Upper lobe of left lung (tissue), 6 donors: ENCODE data around the gene CLCNKA. TPM values are rescaled to one million over a fixed set of nuclear protein-coding genes. Genes with fewer than 3 reads are reported as not detected.

Experiments used
- ATAC-seq, 2 donors: fragments of 200-7000 bp; cut with Tn5 transposase; one replicate each; pipeline ENCODE4 v1.9.1; 2022; ENCODE audit warnings: mild to moderate bottlenecking in 2 of 2, moderate library complexity in 2 of 2; ENCODE audit not compliant: low FRiP score in 2 of 2
- DNase-seq, 2 donors: peaks; one replicate each; pipeline ENCODE4 v3.0.0-alpha.2; 2019 to 2020
- H3K27ac ChIP-seq, 4 donors: fragments of 200-600 bp; sonication (generic); one replicate each; pipeline ENCODE4 v1.5.1; 2016 to 2019
- H3K27me3 ChIP-seq, 4 donors: fragments of 200-600 bp; sonication (generic); one replicate each; pipeline ENCODE4 v1.5.1; 2017 to 2019
- H3K36me3 ChIP-seq, 4 donors: fragments of 200-600 bp; sonication (generic); one replicate each; pipeline ENCODE4 v1.5.1; 2016 to 2019
- H3K4me1 ChIP-seq, 4 donors: fragments of 200-600 bp; sonication (generic); one replicate each; pipeline ENCODE4 v1.5.1; 2018 to 2019
- H3K4me3 ChIP-seq, 4 donors: fragments of 200-600 bp; sonication (generic); one replicate each; pipeline ENCODE4 v1.5.1; 2017 to 2019; ENCODE audit warnings: mild to moderate bottlenecking in 2 of 4, moderate library complexity in 1 of 4
- H3K9me3 ChIP-seq, 4 donors: fragments of 200-600 bp; sonication (generic); one replicate each; pipeline ENCODE4 v1.5.1; 2018 to 2019
- CTCF ChIP-seq, 6 experiments: fragments of 450-650 bp in 4 of 6; fragments of 200-600 bp in 2 of 6; sonication (generic) in 2 of 6; IDR thresholded peaks; one replicate each; pipeline ENCODE4 v1.5.1; 2016 to 2019; ENCODE audit warnings: antibody characterized with exemption in 6 of 6
- EP300 ChIP-seq, 4 donors: sonication (generic); formaldehyde crosslinking; IDR thresholded peaks; one replicate each; pipeline ENCODE4 v1.5.1; 2017; ENCODE audit warnings: antibody characterized with exemption in 4 of 4, control low read depth in 2 of 4
- POLR2A ChIP-seq, 4 donors: fragments of 450-650 bp; IDR thresholded peaks; one replicate each; pipeline ENCODE4 v1.5.1; 2016 to 2017; ENCODE audit warnings: antibody characterized with exemption in 4 of 4, mild to moderate bottlenecking in 2 of 4
- POLR2AphosphoS5 ChIP-seq, 2 donors: sonication (generic); formaldehyde crosslinking; IDR thresholded peaks; one replicate each; pipeline ENCODE4 v1.5.1; 2017; ENCODE audit warnings: antibody characterized with exemption in 2 of 2
- WGBS, 2 donors: methylation state at CpG; one replicate each; pipeline ENCODE4 v1.1.5; 2017 to 2018; 5-methylcytosine and 5-hydroxymethylcytosine counted together
- total RNA-seq, 6 donors: library from RNA; depleted of rRNA in 4 of 6; stranded (reverse); fragments of >200 nt in 4 of 6; gene quantifications; one replicate each; pipeline versions ENCODE4 v1.1.0 to v1.2.1, GENCODE V29; 2016 to 2021
- donor health status: DM: no; HTN: no; CAD: no; lungs with moderate emphysema.
- donor health status: DM: no; HTN: yes; CAD: no; lungs with severe emphysema.

Gene CLCNKA
- total RNA-seq, 6 donors from 2014 or later, result 0.20 to 0.89 (median 0.49) TPM; not detected in 3

- H3K27me3 ChIP-seq, result peaks cover 0 to 11% (median 8%) of the 10 kb centered on the region in 4 donors
- ATAC-seq, result no peak
Observed at GRCh38 chr1:16074217-16074616, 52.4 kb downstream of the CLCNKA start.

GRCh38 chr1:16075337-16076030 lies 53.6 kb downstream of the CLCNKA start:
- no peak overlapping the region for H3K27ac ChIP-seq
- DNase-seq, result peak; percentile 36 to 85
- H3K36me3 ChIP-seq, result no peaks in the 10 kb centered on the region
- H3K27me3 ChIP-seq, result peaks cover 0 to 11% (median 8%) of the 10 kb centered on the region in 4 donors
- peak in 1 of 2 donors; percentile 9 for ATAC-seq
- no peaks in the 10 kb centered on the region for H3K9me3 ChIP-seq
- TF ChIP-seq EP300 (IDR thresholded peaks at IDR 0.05), result no peak
- no peak for TF ChIP-seq CTCF (IDR thresholded peaks at IDR 0.05)
- WGBS, 2 donors, result 66 to 73% methylated on average over 10 to 11 of the region's 11 CpGs
- H3K4me3 ChIP-seq, result no peak overlapping the region
- peaks cover 13 to 22% (median 17%) of the 10 kb centered on the region in 4 donors for H3K4me1 ChIP-seq

More at GRCh38 chr1:16074217-16074616, 52.4 kb downstream of the CLCNKA start:
- Histone ChIP-seq H3K4me3 (no peak overlapping the region), H3K27ac (no peak overlapping the region), H3K4me1 (peaks cover 11 to 19% (median 16%) of the 10 kb centered on the region in 4 donors), H3K9me3 (no peaks in the 10 kb centered on the region), H3K36me3 (no peaks in the 10 kb centered on the region)
- no peak for DNase-seq
- 76 to 88% methylated on average over 5 of the region's 5 CpGs for WGBS, 2 donors
- TF ChIP-seq CTCF (IDR thresholded peaks at IDR 0.05) (no peak), EP300 (IDR thresholded peaks at IDR 0.05) (no peak), POLR2A (IDR thresholded peaks at IDR 0.05) (no peak), POLR2AphosphoS5 (IDR thresholded peaks at IDR 0.05) (no peak)

- WGBS, 2 donors, result 80 to 94% methylated on average over 10 to 14 of the region's 14 CpGs
- ATAC-seq (peak in 1 of 2 donors; percentile 1), DNase-seq (no peak)
- Histone ChIP-seq H3K4me3 (no peak overlapping the region), H3K4me1 (peaks cover 13 to 22% (median 17%) of the 10 kb centered on the region in 4 donors), H3K9me3 (no peaks in the 10 kb centered on the region), H3K36me3 (no peaks in the 10 kb centered on the region), H3K27me3 (peaks cover 0 to 11% (median 8%) of the 10 kb centered on the region in 4 donors), H3K27ac (no peak overlapping the region)
- TF ChIP-seq POLR2A (IDR thresholded peaks at IDR 0.05) (no peak), EP300 (IDR thresholded peaks at IDR 0.05) (no peak), CTCF (IDR thresholded peaks at IDR 0.05) (no peak), POLR2AphosphoS5 (IDR thresholded peaks at IDR 0.05) (no peak)
Observed at GRCh38 chr1:16076031-16076864, 54.4 kb downstream of the CLCNKA start.

- Histone ChIP-seq H3K27ac (no peak overlapping the region), H3K9me3 (no peaks in the 10 kb centered on the region), H3K4me3 (no peak overlapping the region), H3K27me3 (peaks cover 0 to 11% (median 8%) of the 10 kb centered on the region in 4 donors), H3K4me1 (peaks cover 13 to 22% (median 17%) of the 10 kb centered on the region in 4 donors), H3K36me3 (no peaks in the 10 kb centered on the region)
- ATAC-seq, result no peak
- WGBS, 2 donors, result 91 to 92% methylated on average over 8 to 9 of the region's 11 CpGs
- DNase-seq, result no peak
- TF ChIP-seq POLR2A (IDR thresholded peaks at IDR 0.05) (no peak), EP300 (IDR thresholded peaks at IDR 0.05) (no peak), CTCF (IDR thresholded peaks at IDR 0.05) (no peak), POLR2AphosphoS5 (IDR thresholded peaks at IDR 0.05) (no peak)
Observed at GRCh38 chr1:16076865-16077238, 55.0 kb downstream of the CLCNKA start.
